Natural killer cell (primary cell): ENCODE data around the gene METTL16. TPM values are rescaled to one million over a fixed set of nuclear protein-coding genes. Genes with fewer than 3 reads are reported as not detected.

Source experiments
- ATAC-seq, 3 donors: fragments of 150-1000 bp in 2 of 3; fragments of 200-7000 bp in 1 of 3; cut with Tn5 transposase; 1 replicate in 1 of 3; 2 replicates in 2 of 3; pipeline ENCODE4 v1.10.0; 2021; ENCODE audit warnings: mild to moderate bottlenecking in 2 of 3, moderate library complexity in 2 of 3
- DNase-seq, 2 donors: peaks; one replicate each; pipeline versions ENCODE4 v3.0.0 to v3.0.0-alpha.2; 2013 to 2021; ENCODE audit warnings: mixed read lengths in 1 of 2
- H3K27ac ChIP-seq: one replicate; pipeline ENCODE4 v1.5.1; 2013; ENCODE audit warnings: mild to moderate bottlenecking, low read length
- H3K27me3 ChIP-seq: one replicate; pipeline ENCODE4 v1.6.1; 2013; ENCODE audit warnings: low read length; ENCODE audit not compliant: control insufficient read depth, insufficient read depth
- H3K36me3 ChIP-seq: one replicate; pipeline ENCODE4 v1.6.1; 2013; ENCODE audit warnings: low read length; ENCODE audit not compliant: control insufficient read depth, insufficient read depth
- H3K4me1 ChIP-seq: one replicate; pipeline ENCODE4 v1.6.1; 2013; ENCODE audit warnings: low read length; ENCODE audit not compliant: control insufficient read depth, insufficient read depth
- H3K4me3 ChIP-seq: one replicate; pipeline ENCODE4 v1.5.1; 2013; ENCODE audit warnings: low read length
- H3K9me3 ChIP-seq: one replicate; pipeline ENCODE4 v1.6.1; 2013; ENCODE audit warnings: low read length; ENCODE audit not compliant: control insufficient read depth, insufficient read depth
- H3K27ac Mint-ChIP-seq, 2 donors: one replicate each; pipeline ENCODE4 v1.8.0; 2022; ENCODE audit warnings: mild to moderate bottlenecking in 2 of 2, mixed read lengths in 2 of 2, moderate library complexity in 1 of 2
- H3K27me3 Mint-ChIP-seq, 2 donors: one replicate each; pipeline ENCODE4 v1.8.0; 2022; ENCODE audit warnings: low read depth in 2 of 2, mixed read lengths in 2 of 2
- H3K36me3 Mint-ChIP-seq: one replicate; pipeline ENCODE4 v1.8.0; 2022; ENCODE audit warnings: mixed read lengths
- H3K4me1 Mint-ChIP-seq, 2 donors: one replicate each; pipeline ENCODE4 v1.8.0; 2022; ENCODE audit warnings: mixed read lengths in 2 of 2
- H3K4me3 Mint-ChIP-seq: one replicate; pipeline ENCODE4 v1.8.0; 2022; ENCODE audit warnings: mild to moderate bottlenecking, moderate library complexity, mixed read lengths
- H3K9me3 Mint-ChIP-seq, 2 donors: one replicate each; pipeline ENCODE4 v1.8.0; 2022; ENCODE audit warnings: mixed read lengths in 2 of 2
- CTCF ChIP-seq: fragments of 200-600 bp; IDR thresholded peaks from one replicate; pipeline ENCODE4 v1.8.0; 2022; ENCODE audit warnings: antibody characterized with exemption
- WGBS: methylation state at CpG from one replicate; pipeline ENCODE4 v1.1.7; 2013; ENCODE audit warnings: missing lambda C conversion rate; ENCODE audit not compliant: insufficient coverage; 5-methylcytosine and 5-hydroxymethylcytosine counted together
- intact Hi-C: fragments of 100-400 bp; cut with micrococcal nuclease; formaldehyde crosslinking; loops from one replicate; pipeline ENCODE4 v1.14.2; 2022
- total RNA-seq, 4 donors: library from RNA; stranded (reverse); fragments of 120-200 nt in 1 of 4; gene quantifications; one replicate each; pipeline versions ENCODE4 v1.2.3 to v1.2.4, GENCODE V29; 2013 to 2022

Gene METTL16
- total RNA-seq, 3 donors from 2014 or later (not counting 1 experiment from before 2014, with no cell fraction given): 27.9 to 36.9 (median 32.0) TPM

GRCh38 chr17:2398655-2399571 is 112.8 kb downstream of the METTL16 start:
- peak overlapping the region; percentile 51 for H3K4me3 ChIP-seq
- TF ChIP-seq CTCF: no peak
- no peaks in the 10 kb centered on the region for H3K9me3 ChIP-seq
- 25% methylated on average over 35 of the region's 55 CpGs for WGBS
- peaks cover 65% of the 10 kb centered on the region for H3K4me1 ChIP-seq
- no peaks in the 10 kb centered on the region for H3K9me3 Mint-ChIP-seq
- no peaks in the 10 kb centered on the region for H3K36me3 ChIP-seq
- H3K27me3 ChIP-seq: no peaks in the 10 kb centered on the region
- intact Hi-C loops: no loop called here
- H3K4me3 Mint-ChIP-seq: peak overlapping the region; percentile 97
- no peaks in the 10 kb centered on the region for H3K36me3 Mint-ChIP-seq
- H3K27me3 Mint-ChIP-seq: no peaks in the 10 kb centered on the region
- H3K27ac Mint-ChIP-seq: peak overlapping the region; percentile 93 to 99
- peaks cover 31 to 64% of the 10 kb centered on the region in 2 donors for H3K4me1 Mint-ChIP-seq
- peak; percentile 60 to 79 for DNase-seq
- H3K27ac ChIP-seq: peak overlapping the region; percentile 87
- ATAC-seq: peak in 1 of 3 donors; percentile 17

GRCh38 chr17:2398182-2398581 is 113.5 kb downstream of the METTL16 start:
- no peaks in the 10 kb centered on the region for H3K27me3 ChIP-seq
- H3K4me1 Mint-ChIP-seq: peaks cover 31 to 64% of the 10 kb centered on the region in 2 donors
- WGBS: 91% methylated on average over 10 of the region's 10 CpGs
- no peak overlapping the region for H3K4me3 ChIP-seq
- H3K4me1 ChIP-seq: peaks cover 66% of the 10 kb centered on the region
- peak overlapping the region; percentile 28 for H3K4me3 Mint-ChIP-seq
- ATAC-seq (no peak), DNase-seq (no peak)
- no peaks in the 10 kb centered on the region for H3K9me3 Mint-ChIP-seq
- H3K27ac ChIP-seq: no peak overlapping the region
- H3K36me3 ChIP-seq: no peaks in the 10 kb centered on the region
- H3K27me3 Mint-ChIP-seq: no peaks in the 10 kb centered on the region
- H3K9me3 ChIP-seq: no peaks in the 10 kb centered on the region
- H3K27ac Mint-ChIP-seq: peak overlapping the region; percentile 93 to 99
- H3K36me3 Mint-ChIP-seq: no peaks in the 10 kb centered on the region
- intact Hi-C loops: no loop called here
- TF ChIP-seq CTCF: no peak

GRCh38 chr17:2397247-2398171 is 114.2 kb downstream of the METTL16 start:
- peaks cover 31 to 60% of the 10 kb centered on the region in 2 donors for H3K4me1 Mint-ChIP-seq
- DNase-seq: no peak
- no peaks in the 10 kb centered on the region for H3K27me3 Mint-ChIP-seq
- Histone ChIP-seq H3K36me3 (no peaks in the 10 kb centered on the region), H3K27me3 (no peaks in the 10 kb centered on the region), H3K4me1 (peaks cover 62% of the 10 kb centered on the region), H3K27ac (peak overlapping the region; percentile 56), H3K4me3 (no peak overlapping the region), H3K9me3 (no peaks in the 10 kb centered on the region)
- 76% methylated on average over 12 of the region's 12 CpGs for WGBS
- no peak for ATAC-seq
- intact Hi-C loops: no loop called here
- H3K4me3 Mint-ChIP-seq: peak overlapping the region; percentile 31
- no peaks in the 10 kb centered on the region for H3K9me3 Mint-ChIP-seq
- H3K36me3 Mint-ChIP-seq: no peaks in the 10 kb centered on the region
- peak overlapping the region; percentile 93 to 99 for H3K27ac Mint-ChIP-seq
- TF ChIP-seq CTCF: no peak
